HUDEP-2 (cell line): Measurements from ENCODE around the gene NOS2.
A peak's percentile ranks its signal among the peaks of the same experiment; 100 is the strongest.
"Not testable (repeated sequence)": the region's sequence is repeated elsewhere in the genome, so short reads cannot be mapped to it uniquely, and the experiment has no call there.

Experiments
- DNase-seq, 76 experiments: peaks; one replicate each; lab custom pipeline; 2025; ENCODE audit not compliant: unreplicated experiment in 76 of 76; lab: John Stamatoyannopoulos, UW

The NOS2 gene

GRCh38 chr17:27793168-27793905, 7.0 kb downstream of the NOS2 start:
- DNase-seq: peak in 2 of 76 experiments; percentile 5

- DNase-seq: no peak
These were observed 8.2 kb downstream of the NOS2 start for GRCh38 chr17:27792095-27792494.

GRCh38 chr17:27788919-27789318, 11.4 kb downstream of the NOS2 start:
- DNase-seq: no peak

- DNase-seq: no peak
These were observed 16.6 kb downstream of the NOS2 start for GRCh38 chr17:27783440-27784350.

- no peak for DNase-seq
These were observed 17.5 kb downstream of the NOS2 start for GRCh38 chr17:27782791-27783206.

- DNase-seq: no peak
These were observed 19.4 kb downstream of the NOS2 start for GRCh38 chr17:27780828-27781404.

- no peak for DNase-seq
These were observed 20.1 kb downstream of the NOS2 start for GRCh38 chr17:27780092-27780827.

- peak in 1 of 76 experiments; percentile 9 for DNase-seq
These were observed 22.1 kb downstream of the NOS2 start for GRCh38 chr17:27778183-27778582.

GRCh38 chr17:27776882-27777624, 23.3 kb downstream of the NOS2 start:
- DNase-seq: no peak

GRCh38 chr17:27771586-27771985, 28.7 kb downstream of the NOS2 start:
- DNase-seq: no peak

GRCh38 chr17:27770877-27771276, 29.5 kb downstream of the NOS2 start:
- no peak for DNase-seq

GRCh38 chr17:27768858-27769410, 31.4 kb downstream of the NOS2 start:
- no peak for DNase-seq

GRCh38 chr17:27766438-27766837, 33.9 kb downstream of the NOS2 start:
- DNase-seq: no peak

GRCh38 chr17:27765353-27765752, 35.0 kb downstream of the NOS2 start:
- DNase-seq: no peak

GRCh38 chr17:27764589-27764988, 35.7 kb downstream of the NOS2 start:
- DNase-seq: no peak

- peak in 37 of 76 experiments; percentile 2 to 55 (median 21) for DNase-seq
These were observed 37.6 kb downstream of the NOS2 start for GRCh38 chr17:27762527-27763305.

GRCh38 chr17:27760931-27761330, 39.4 kb downstream of the NOS2 start:
- not testable (repeated sequence) for DNase-seq

GRCh38 chr17:27760069-27760885, 40.1 kb downstream of the NOS2 start:
- DNase-seq: peak in 62 of 76 experiments; percentile 2 to 68 (median 42)
